ENCODE data around the gene IGF2BP3. TPM values are rescaled to one million over a fixed set of nuclear protein-coding genes. Genes with fewer than 3 reads are reported as not detected.

The IGF2BP3 gene
- total and polyA plus RNA-seq, 4 donors, result 0.18 to 60.2 (median 1.5) TPM

DNA sequence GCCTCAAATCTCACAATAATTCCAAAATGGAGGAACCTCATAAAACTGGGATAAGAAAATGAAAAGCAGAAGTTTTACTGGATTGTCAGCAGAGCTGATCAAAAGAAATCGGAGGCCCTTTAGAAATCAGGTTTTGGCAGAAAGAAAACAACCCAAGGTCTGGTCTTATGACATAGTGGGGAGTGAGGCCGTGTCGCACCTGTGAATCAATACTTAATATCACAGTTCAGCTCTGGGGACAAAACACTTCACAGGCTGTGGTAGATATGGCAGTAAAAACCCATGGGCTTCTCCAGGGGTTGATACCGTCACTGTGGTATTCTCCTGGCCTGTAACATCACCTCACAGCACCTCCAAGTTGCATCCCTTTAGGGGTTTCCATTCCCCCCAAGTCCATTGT is 177.7 kb downstream of the IGF2BP3 start:
- Histone ChIP-seq H3K4me1 (ENCODE audit: control insufficient read depth in 5 of 5, insufficient read depth in 5 of 5, low read length in 5 of 5) (no peaks in the 10 kb centered on the region), H3K27me3 (ENCODE audit: control insufficient read depth in 3 of 3, insufficient read depth in 3 of 3, low read length in 2 of 3) (no peaks in the 10 kb centered on the region), H3K9ac (ENCODE audit: insufficient read depth in 1 of 2, low read length in 2 of 2) (no peak overlapping the region), H3K4me3 (no peak overlapping the region), H3K27ac (ENCODE audit: low read depth in 1 of 2, low read length in 1 of 2) (no peak overlapping the region), H3K9me3 (ENCODE audit: control insufficient read depth in 4 of 4, insufficient read depth in 3 of 4, low read length in 3 of 4) (no peaks in the 10 kb centered on the region), H3K36me3 (ENCODE audit: control insufficient read depth in 4 of 4, insufficient read depth in 4 of 4, low read length in 4 of 4) (no peaks in the 10 kb centered on the region)
- TF ChIP-seq, protein P1, sequence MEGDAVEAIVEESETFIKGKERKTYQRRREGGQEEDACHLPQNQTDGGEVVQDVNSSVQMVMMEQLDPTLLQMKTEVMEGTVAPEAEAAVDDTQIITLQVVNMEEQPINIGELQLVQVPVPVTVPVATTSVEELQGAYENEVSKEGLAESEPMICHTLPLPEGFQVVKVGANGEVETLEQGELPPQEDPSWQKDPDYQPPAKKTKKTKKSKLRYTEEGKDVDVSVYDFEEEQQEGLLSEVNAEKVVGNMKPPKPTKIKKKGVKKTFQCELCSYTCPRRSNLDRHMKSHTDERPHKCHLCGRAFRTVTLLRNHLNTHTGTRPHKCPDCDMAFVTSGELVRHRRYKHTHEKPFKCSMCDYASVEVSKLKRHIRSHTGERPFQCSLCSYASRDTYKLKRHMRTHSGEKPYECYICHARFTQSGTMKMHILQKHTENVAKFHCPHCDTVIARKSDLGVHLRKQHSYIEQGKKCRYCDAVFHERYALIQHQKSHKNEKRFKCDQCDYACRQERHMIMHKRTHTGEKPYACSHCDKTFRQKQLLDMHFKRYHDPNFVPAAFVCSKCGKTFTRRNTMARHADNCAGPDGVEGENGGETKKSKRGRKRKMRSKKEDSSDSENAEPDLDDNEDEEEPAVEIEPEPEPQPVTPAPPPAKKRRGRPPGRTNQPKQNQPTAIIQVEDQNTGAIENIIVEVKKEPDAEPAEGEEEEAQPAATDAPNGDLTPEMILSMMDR (IDR thresholded peaks at IDR 0.05; ENCODE audit: control extremely low read depth, extremely low read depth), result no peak
- DNase-seq (no peak), ATAC-seq (ENCODE audit: insufficient read depth, low FRiP score) (no peak)
- 96 to 98% methylated on average over 4 of the region's 4 CpGs for WGBS, 2 donors

DNA sequence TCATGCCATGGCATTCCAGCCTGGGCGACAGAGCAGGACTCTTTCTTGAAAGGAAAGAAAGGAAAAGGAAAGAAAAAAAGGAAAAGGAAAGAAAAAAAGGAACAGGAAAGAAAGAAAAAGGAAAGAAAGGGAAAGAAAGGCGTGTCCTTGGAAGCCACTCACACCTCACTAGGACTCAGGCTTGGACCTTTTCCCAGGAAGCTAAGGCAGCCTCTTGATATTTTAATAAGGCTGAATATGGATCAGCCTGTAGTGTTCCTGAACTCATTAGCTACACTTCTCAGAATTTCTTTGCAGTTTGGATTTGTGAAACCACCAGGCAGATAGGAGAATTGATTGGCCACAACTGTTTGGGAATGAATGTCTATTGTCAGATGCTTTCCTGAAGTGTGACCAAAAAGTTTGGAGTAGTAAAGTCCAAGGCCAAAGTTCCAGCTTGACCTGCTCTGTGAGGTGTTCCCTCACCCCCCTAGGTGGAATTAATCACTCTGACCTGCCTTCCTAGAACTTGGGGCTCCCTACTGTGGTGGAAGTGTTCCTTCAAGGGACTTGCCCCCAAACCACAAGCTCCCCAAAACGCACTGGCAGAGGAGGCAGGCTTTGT is 178.2 kb downstream of the IGF2BP3 start:
- no peak for ATAC-seq (ENCODE audit: insufficient read depth, low FRiP score)
- Histone ChIP-seq H3K4me3 (no peak overlapping the region), H3K27ac (ENCODE audit: low read depth in 1 of 2, low read length in 1 of 2) (no peak overlapping the region), H3K9me3 (ENCODE audit: control insufficient read depth in 4 of 4, insufficient read depth in 3 of 4, low read length in 3 of 4) (no peaks in the 10 kb centered on the region), H3K9ac (ENCODE audit: insufficient read depth in 1 of 2, low read length in 2 of 2) (no peak overlapping the region), H3K36me3 (ENCODE audit: control insufficient read depth in 4 of 4, insufficient read depth in 4 of 4, low read length in 4 of 4) (no peaks in the 10 kb centered on the region), H3K27me3 (ENCODE audit: control insufficient read depth in 3 of 3, insufficient read depth in 3 of 3, low read length in 2 of 3) (no peaks in the 10 kb centered on the region), H3K4me1 (ENCODE audit: control insufficient read depth in 5 of 5, insufficient read depth in 5 of 5, low read length in 5 of 5) (no peaks in the 10 kb centered on the region)
- TF ChIP-seq, protein P1 (IDR thresholded peaks at IDR 0.05; ENCODE audit: control extremely low read depth, extremely low read depth), result no peak
- WGBS, 2 donors, result 69 to 72% methylated on average over 3 of the region's 3 CpGs
- DNase-seq, result no peak

DNA sequence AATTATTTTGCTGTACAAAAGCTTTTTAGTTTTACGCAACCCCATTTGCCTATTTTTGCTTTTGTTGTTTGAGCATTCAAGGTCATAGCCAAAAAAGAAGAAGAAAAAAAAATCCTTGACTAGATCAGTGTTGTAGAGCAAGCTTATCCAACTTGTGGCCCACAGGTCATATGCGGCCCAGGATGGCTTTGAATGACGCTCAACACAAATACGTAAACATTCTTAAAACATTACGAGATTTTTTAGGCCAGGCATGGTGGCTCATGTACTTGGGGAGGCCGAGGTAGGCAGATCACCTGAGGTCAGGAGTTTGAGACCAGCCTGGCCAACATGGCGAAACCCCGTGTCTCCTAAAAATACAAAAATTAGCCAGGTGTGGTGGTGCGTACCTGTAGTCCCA is 179.3 kb downstream of the IGF2BP3 start:
- Histone ChIP-seq H3K4me3 (no peak overlapping the region), H3K36me3 (ENCODE audit: control insufficient read depth in 4 of 4, insufficient read depth in 4 of 4, low read length in 4 of 4) (no peaks in the 10 kb centered on the region), H3K27me3 (ENCODE audit: control insufficient read depth in 3 of 3, insufficient read depth in 3 of 3, low read length in 2 of 3) (no peaks in the 10 kb centered on the region), H3K4me1 (ENCODE audit: control insufficient read depth in 5 of 5, insufficient read depth in 5 of 5, low read length in 5 of 5) (no peaks in the 10 kb centered on the region), H3K9me3 (ENCODE audit: control insufficient read depth in 4 of 4, insufficient read depth in 3 of 4, low read length in 3 of 4) (no peaks in the 10 kb centered on the region), H3K9ac (ENCODE audit: insufficient read depth in 1 of 2, low read length in 2 of 2) (no peak overlapping the region), H3K27ac (ENCODE audit: low read depth in 1 of 2, low read length in 1 of 2) (no peak overlapping the region)
- DNase-seq (no peak), ATAC-seq (ENCODE audit: insufficient read depth, low FRiP score) (no peak)
- WGBS, 2 donors, result 93 to 96% methylated on average over 9 of the region's 9 CpGs
- TF ChIP-seq, protein P1 (IDR thresholded peaks at IDR 0.05; ENCODE audit: control extremely low read depth, extremely low read depth), result no peak

DNA sequence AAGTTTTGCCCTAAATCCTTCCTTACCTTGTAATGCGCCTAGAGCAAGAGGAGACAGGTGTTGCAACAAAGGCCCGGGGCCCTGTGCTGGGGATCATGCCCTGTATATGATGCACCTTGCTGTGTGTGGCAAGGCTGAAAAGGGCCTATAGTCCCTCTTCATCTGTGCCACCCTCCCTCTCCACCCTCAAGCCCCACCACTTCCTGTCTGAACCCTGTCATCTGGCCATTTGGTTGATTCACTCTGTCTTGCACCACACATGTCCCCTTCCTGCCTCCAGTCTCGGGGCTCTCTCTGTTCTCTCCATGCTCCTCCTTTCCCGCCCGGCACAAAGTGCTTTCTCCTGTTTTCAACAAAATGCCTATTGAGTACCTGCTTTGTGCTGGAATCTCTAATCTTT is 182.7 kb downstream of the IGF2BP3 start:
- no peaks in the 10 kb centered on the region for H3K9me3 ChIP-seq (ENCODE audit: control insufficient read depth in 4 of 4, insufficient read depth in 3 of 4, low read length in 3 of 4)
- H3K27ac ChIP-seq (ENCODE audit: low read depth in 1 of 2, low read length in 1 of 2), result no peak overlapping the region
- ATAC-seq (ENCODE audit: insufficient read depth, low FRiP score) (no peak), DNase-seq (no peak)
- H3K4me3 ChIP-seq, result no peak overlapping the region
- TF ChIP-seq, protein P1 (IDR thresholded peaks at IDR 0.05; ENCODE audit: control extremely low read depth, extremely low read depth), result no peak
- WGBS, 2 donors, result 41 to 74% methylated on average over 5 of the region's 5 CpGs
- H3K9ac ChIP-seq (ENCODE audit: insufficient read depth in 1 of 2, low read length in 2 of 2), result no peak overlapping the region
- no peaks in the 10 kb centered on the region for H3K36me3 ChIP-seq (ENCODE audit: control insufficient read depth in 4 of 4, insufficient read depth in 4 of 4, low read length in 4 of 4)
- no peaks in the 10 kb centered on the region for H3K4me1 ChIP-seq (ENCODE audit: control insufficient read depth in 5 of 5, insufficient read depth in 5 of 5, low read length in 5 of 5)
- H3K27me3 ChIP-seq (ENCODE audit: control insufficient read depth in 3 of 3, insufficient read depth in 3 of 3, low read length in 2 of 3), result no peaks in the 10 kb centered on the region

All from lung (tissue), 12 donors.